Hepatic stellate cell (primary cell): ENCODE data around the gene RNF25.

Source experiments
- DNase-seq: peaks from one replicate; pipeline ENCODE4 v3.0.0; 2011; ENCODE audit warnings: low spot score

The RNF25 gene

GRCh38 chr2:218680061-218680460 is 8.3 kb upstream of the RNF25 start:
- no peak for DNase-seq

DNA sequence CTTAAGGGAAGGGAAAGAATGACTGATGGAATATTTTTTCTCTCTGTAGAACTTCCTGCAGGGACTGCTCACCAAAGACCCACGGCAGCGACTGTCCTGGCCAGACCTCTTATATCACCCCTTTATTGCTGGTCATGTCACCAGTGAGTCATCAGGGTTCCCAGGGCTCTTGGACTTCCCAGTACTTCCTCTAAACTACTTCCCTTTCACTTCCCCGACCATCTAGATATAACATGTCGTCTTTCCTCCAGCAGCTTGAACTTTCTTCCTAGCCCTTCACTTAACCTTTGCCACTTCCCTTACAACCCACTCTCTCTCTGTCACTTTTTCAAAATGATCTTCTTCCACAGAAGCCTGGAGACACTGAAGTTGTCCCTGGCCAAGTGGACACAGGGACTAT is 7.3 kb upstream of the RNF25 start:
- DNase-seq, result no peak

DNA sequence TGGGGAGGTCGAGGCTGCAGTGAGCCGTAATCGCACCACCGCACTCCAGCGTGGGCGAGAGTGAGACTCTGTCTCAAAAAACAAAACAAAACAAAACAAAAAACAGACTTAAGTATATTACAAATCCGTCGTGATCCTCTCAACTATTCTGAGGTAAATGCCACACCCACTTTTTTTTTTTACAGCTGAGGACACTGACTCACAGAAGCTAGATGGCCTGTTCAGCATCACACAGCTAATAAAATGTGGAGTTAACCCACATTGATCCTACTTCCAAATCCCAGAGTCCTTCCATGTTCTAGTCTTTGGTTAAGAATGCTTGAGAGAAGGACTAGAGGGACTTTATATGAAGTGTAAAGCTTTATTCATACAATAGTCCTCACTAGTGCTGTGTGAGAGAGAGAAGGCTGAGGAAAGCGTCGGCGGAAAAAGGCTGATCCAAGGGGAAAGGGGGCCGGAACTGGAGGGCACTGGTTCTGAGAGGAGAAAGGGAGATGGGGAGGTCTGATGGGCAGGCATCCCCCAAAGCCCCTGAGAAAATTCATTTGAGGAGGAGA is 627 bp downstream of the RNF25 start:
- no peak for DNase-seq

GRCh38 chr2:218664653-218665052 is 7.1 kb downstream of the RNF25 start:
- DNase-seq, result no peak

DNA sequence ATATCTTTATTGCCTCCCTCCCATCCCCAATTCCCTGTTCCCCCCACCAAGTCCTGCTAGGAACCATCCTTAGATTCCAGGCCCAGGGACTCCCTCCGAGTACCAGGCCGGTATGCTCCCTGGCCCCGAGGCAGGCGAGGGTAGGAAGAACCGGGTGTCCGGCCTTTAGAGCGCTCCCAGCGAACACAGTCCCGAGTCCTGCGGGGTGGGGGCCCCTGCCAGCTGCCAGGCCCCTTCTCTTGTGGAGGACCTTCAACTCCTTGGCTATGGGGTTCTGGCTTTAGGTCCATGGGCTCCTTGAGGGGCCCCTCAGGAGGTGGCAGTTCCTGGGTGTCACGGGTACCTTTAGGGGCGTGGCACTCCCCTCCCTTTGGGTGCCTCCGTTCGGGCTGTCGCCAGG is 7.9 kb downstream of the RNF25 start:
- DNase-seq, result no peak

GRCh38 chr2:218662827-218663226 is 9.0 kb downstream of the RNF25 start:
- DNase-seq, result no peak

GRCh38 chr2:218662377-218662776 is 9.4 kb downstream of the RNF25 start:
- DNase-seq, result no peak

DNA sequence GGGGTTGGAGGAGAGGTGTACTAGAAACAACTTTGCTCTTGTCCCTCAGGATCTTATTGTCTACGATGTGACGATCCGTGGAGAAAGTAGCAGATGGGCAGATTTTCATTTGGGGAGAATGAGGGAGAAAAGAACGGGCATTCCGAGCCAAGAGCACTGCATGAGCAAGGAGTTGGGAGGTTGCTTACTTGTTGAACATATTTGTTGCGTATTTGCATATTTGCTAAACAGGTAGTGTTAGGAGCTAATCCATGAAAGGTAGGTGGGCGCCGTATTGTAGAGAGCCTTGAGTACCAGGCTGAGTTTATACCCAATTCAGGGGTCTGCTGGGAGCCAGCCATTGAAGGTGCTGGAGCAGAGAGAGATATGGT is 11.8 kb downstream of the RNF25 start:
- DNase-seq, result peak; percentile 43

DNA sequence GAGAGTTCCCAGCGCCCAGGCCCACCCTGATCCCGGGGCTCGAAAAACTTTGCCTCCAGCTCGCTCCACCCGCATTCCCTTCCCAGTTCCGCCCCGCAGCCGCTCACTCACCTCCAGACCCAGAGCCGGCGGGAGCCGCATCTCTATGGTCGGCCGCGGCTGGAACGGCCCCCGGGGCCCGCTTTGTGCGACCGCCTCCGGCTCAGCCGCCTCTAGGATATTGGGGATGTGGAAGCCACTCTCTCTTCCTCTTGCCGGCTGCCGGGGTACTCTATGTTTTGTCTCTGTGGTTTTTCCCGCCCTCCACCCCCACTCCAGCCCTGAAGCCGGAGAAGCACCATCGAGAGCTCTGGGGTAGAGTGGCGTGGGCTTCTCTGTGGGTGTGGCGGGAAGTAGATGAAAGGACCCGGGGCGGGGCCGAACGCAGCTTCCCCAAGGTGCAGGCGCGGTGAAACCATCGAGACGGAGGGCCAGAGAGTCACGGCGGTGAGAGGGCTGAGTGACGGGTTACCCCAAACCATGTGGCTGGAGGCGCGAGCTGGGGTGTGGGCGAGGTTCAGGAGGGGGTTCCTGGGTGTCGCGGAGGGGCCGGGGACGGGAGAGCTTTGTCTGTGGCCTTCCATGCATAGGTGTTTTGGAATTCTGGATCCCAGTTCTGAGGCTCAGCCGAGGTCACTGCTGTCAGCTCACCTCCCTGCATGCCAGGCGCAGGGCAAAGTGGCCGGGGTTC is 12.4 kb downstream of the RNF25 start, which contains the start of the genes BCS1L and ZNF142:
TSS of gene BCS1L (plus strand) at position 426 of the 730 bp plus-strand sequence. CDS start 1,305 bp downstream, outside the sequence.
TSS of gene ZNF142 (minus strand) at position 366 of the 730 bp plus-strand sequence. CDS start 3,194 bp downstream, outside the sequence.
- peak; percentile 89 for DNase-seq

DNA sequence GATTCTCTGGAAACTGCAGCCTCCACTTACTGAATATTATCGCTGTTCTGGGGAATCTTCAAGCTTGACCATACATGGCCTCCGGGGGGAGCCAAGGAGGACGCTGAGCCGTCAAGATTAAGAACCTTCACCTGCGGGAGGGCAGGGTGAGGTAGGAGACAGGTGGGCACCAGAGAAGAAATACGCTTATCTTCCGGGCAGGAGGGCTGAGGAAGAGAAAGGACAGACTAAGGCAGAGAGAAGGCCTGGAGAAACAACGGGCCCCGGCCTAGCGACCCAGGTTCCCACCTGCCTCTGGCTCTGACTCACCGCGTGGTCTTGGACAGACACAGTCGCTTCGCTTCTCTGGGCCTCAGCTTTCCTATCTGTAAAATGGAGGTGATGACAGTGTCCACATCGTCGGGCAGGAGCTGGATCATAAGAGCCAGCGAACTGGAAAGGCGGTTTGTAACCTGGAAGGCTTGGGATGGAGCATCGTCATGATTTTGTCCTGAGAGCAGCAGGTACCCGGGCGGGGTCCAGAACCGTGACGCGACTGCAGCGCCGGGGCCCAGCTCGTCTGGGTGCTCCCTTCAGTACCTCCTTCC is 13.0 kb downstream of the RNF25 start:
- peak; percentile 62 for DNase-seq

GRCh38 chr2:218655751-218656150 is 16.1 kb downstream of the RNF25 start:
- DNase-seq, result no peak

- DNase-seq, result no peak
These were observed 23.1 kb downstream of the RNF25 start for GRCh38 chr2:218648787-218649100.

- DNase-seq, result peak; percentile 70
These were observed 23.6 kb downstream of the RNF25 start for GRCh38 chr2:218648088-218648786.

GRCh38 chr2:218645126-218645525 is 26.7 kb downstream of the RNF25 start:
- no peak for DNase-seq

- no peak for DNase-seq
These were observed 27.1 kb downstream of the RNF25 start for GRCh38 chr2:218644721-218645120.

DNA sequence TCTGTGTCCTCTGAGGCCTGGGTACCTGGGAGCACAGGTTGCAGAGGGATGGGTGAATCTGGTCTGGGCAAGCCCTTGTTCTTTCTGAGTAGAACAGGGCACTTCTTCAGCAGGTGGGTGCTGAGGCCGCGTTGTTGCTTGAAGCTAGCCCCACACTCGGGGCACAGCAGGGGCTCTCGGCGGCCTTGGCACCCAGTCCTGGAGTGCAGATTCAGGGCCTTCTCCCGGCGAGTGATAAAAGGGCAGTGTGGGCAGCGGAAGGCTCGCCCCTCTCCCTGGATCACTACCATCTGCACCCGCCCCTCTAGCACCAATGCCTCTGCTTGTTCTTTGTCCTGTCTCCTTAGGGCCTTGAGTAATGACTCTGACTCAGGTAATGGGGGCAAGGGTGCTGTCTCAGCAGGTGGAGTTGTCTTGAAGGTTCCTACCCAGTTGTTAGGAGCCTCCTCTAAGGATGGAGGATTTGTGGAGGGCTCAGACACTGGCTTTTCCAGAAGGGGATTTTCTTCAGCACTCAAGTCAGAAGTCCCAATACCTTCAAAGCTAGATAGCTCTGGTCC is 28.0 kb downstream of the RNF25 start:
- DNase-seq, result no peak

DNA sequence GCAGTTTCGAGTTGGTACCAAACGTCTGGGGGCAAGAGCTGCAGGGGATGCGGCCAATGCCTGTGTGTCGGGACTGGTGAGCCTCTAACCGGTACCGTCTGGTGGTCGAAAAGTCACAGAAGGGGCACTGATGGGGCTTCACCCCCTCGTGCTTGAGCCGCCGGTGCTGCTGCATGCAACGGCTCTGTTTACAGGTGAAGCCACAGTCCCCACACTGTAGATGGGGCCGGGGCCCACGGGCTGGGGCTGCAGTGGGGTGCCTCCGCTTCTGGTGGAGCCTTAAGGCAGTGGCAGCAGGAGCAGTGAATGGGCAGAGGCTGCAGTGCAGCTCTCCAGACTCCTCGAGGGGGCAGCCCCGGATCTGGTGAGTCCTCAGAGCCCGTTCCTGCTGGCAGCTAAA is 29.0 kb downstream of the RNF25 start:
- no peak for DNase-seq

- DNase-seq, result no peak
These were observed 29.6 kb downstream of the RNF25 start for GRCh38 chr2:218642121-218642656.

DNA sequence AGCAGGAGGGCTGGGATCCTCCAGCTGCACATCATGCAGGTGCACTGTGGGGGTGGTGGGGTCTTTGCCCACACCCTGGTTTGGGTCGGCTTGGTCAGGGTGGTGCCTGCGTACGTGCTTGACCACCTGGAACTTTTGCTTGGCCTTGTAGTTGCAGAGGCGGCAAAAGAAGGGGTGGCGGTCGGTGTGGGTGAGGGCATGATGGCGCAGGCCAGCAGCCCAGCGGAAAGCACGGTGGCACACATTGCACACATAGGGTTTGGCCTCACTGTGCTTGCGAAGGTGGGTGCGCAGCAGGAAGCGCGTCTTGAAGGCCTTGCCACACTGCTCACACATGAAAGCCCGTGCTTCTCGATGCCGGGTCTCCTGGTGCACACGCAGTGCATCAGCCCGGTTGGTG is 33.4 kb downstream of the RNF25 start:
- DNase-seq, result no peak

GRCh38 chr2:218635719-218636118 is 36.1 kb downstream of the RNF25 start:
- DNase-seq, result no peak

GRCh38 chr2:218631837-218632236 is 40.0 kb downstream of the RNF25 start:
- no peak for DNase-seq

DNA sequence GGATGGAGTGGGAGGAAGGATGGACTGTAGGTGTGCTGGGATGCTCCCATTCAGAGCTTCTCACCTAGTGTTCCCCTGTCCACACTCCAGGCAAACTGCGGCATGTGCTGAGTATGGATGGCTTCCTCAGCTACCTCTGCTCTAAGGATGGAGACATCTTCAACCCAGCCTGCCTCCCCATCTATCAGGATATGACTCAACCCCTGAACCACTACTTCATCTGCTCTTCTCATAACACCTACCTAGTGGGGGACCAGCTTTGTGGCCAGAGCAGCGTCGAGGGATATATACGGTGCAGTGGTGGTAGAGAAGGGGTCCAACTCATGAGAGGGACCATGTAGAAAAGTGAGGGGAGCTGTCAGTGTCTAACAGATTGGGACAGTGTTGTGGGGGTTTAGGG is 43.9 kb downstream of the RNF25 start:
- DNase-seq, result no peak
